OCI-LY1 (cell line): ENCODE results near the gene USP28.
"Not testable (repeated sequence)": the region's sequence is repeated elsewhere in the genome, so short reads cannot be mapped to it uniquely, and the experiment has no call there.

Experiments
- H2AFZ ChIP-seq: fragments of 200-600 bp; sonication (generic), shearing (Covaris generic); 2 replicates; pipeline ENCODE4 v1.6.0; 2014; ENCODE audit warnings: antibody characterized with exemption, mild to moderate bottlenecking, low read length
- H3F3A ChIP-seq: fragments of 200-600 bp; sonication (generic), shearing (Covaris generic); 2 replicates; pipeline ENCODE4 v1.6.0; 2014; ENCODE audit warnings: mild to moderate bottlenecking, antibody characterized with exemption, low read length, moderate library complexity; ENCODE audit not compliant: insufficient read depth
- H3K27ac ChIP-seq: fragments of 200-600 bp; sonication (generic); 2 replicates; pipeline ENCODE4 v1.5.1; 2014; ENCODE audit warnings: low read length, mixed run types, mild to moderate bottlenecking, low read depth; ENCODE audit not compliant: poor library complexity, severe bottlenecking
- H3K27me3 ChIP-seq: fragments of 200-600 bp; sonication (generic); 2 replicates; pipeline ENCODE4 v1.6.0; 2014; ENCODE audit warnings: antibody characterized with exemption, mild to moderate bottlenecking, low read length, moderate library complexity; ENCODE audit not compliant: insufficient read depth
- H3K36me3 ChIP-seq: fragments of 200-600 bp; sonication (generic); 2 replicates; pipeline ENCODE4 v1.6.1; 2014; ENCODE audit warnings: mild to moderate bottlenecking, antibody characterized with exemption, low read length, moderate library complexity, mixed read lengths; ENCODE audit not compliant: insufficient read depth
- H3K4me1 ChIP-seq: fragments of 200-600 bp; sonication (generic); 2 replicates; pipeline ENCODE4 v1.5.1; 2014; ENCODE audit warnings: mild to moderate bottlenecking, low read length, moderate library complexity; ENCODE audit not compliant: insufficient read depth, severe bottlenecking
- H3K4me2 ChIP-seq: fragments of 200-600 bp; sonication (generic), shearing (Covaris generic); 2 replicates; pipeline ENCODE4 v1.6.1; 2014; ENCODE audit warnings: low read length
- H3K4me3 ChIP-seq: fragments of 200-600 bp; sonication (generic); 2 replicates; pipeline ENCODE4 v1.5.1; 2014; ENCODE audit warnings: low read length, low read depth, mild to moderate bottlenecking, mixed read lengths; ENCODE audit not compliant: poor library complexity, severe bottlenecking
- H3K79me2 ChIP-seq: fragments of 200-600 bp; shearing (Covaris generic); 2 replicates; pipeline ENCODE4 v1.6.1; 2016; ENCODE audit warnings: mixed run types, low read length, mixed read lengths; ENCODE audit not compliant: insufficient read depth
- H3K9ac ChIP-seq: fragments of 200-600 bp; sonication (generic), shearing (Covaris generic); 2 replicates; pipeline ENCODE4 v1.6.1; 2014; ENCODE audit warnings: mild to moderate bottlenecking, low read length, mixed read lengths
- H3K9me2 ChIP-seq: fragments of 200-600 bp; sonication (generic), shearing (Covaris generic); 2 replicates; pipeline ENCODE4 v1.6.1; 2014; ENCODE audit warnings: low read depth, mild to moderate bottlenecking, low read length, mixed read lengths
- H3K9me3 ChIP-seq: fragments of 200-600 bp; shearing (Covaris generic); 2 replicates; pipeline ENCODE4 v1.6.1; 2014; ENCODE audit warnings: low read length, mixed read lengths
- H4K20me1 ChIP-seq: fragments of 200-600 bp; sonication (generic), shearing (Covaris generic); 2 replicates; pipeline ENCODE4 v1.6.0; 2016; ENCODE audit warnings: mild to moderate bottlenecking, low read length; ENCODE audit not compliant: insufficient read depth
- CTCF ChIP-seq: fragments of 200-600 bp; sonication (generic), shearing (Covaris generic); IDR thresholded peaks from 2 replicates; pipeline ENCODE4 v1.5.1; 2017; ENCODE audit warnings: mild to moderate bottlenecking, antibody characterized with exemption, low read length, moderate library complexity, mixed read lengths
- EZH2 ChIP-seq: fragments of 200-600 bp; sonication (generic), shearing (Covaris generic); IDR thresholded peaks from 2 replicates; pipeline ENCODE4 v1.8.0; 2017; ENCODE audit warnings: borderline replicate concordance, mixed run types, mild to moderate bottlenecking, antibody characterized with exemption, low read length, moderate library complexity, mixed read lengths

Gene USP28

GRCh38 chr11:113881856-113882255 lies 6.5 kb upstream of the USP28 start:
- Histone ChIP-seq H3K4me1 (peaks cover 7% of the 10 kb centered on the region), H4K20me1 (no peaks in the 10 kb centered on the region), H3K36me3 (no peaks in the 10 kb centered on the region), H3K9ac (no peak overlapping the region), H3K27me3 (no peaks in the 10 kb centered on the region), H3K79me2 (no peaks in the 10 kb centered on the region), H3K27ac (no peak overlapping the region), H3K4me2 (no peak overlapping the region), H3K9me2 (no peaks in the 10 kb centered on the region), H2AFZ (no peak overlapping the region), H3K4me3 (no peak overlapping the region), H3K9me3 (no peaks in the 10 kb centered on the region), H3F3A (no peaks in the 10 kb centered on the region)
- no peak for TF ChIP-seq CTCF
- no peak for TF ChIP-seq EZH2

- no peaks in the 10 kb centered on the region for H3F3A ChIP-seq
Measured at GRCh38 chr11:113880971-113881370, 5.6 kb upstream of the USP28 start.

GRCh38 chr11:113879446-113879845 lies 4.1 kb upstream of the USP28 start:
- not testable (repeated sequence) for H3K4me3 ChIP-seq, H4K20me1 ChIP-seq, H3K27ac ChIP-seq, H2AFZ ChIP-seq, H3F3A ChIP-seq, H3K27me3 ChIP-seq, H3K9me2 ChIP-seq, H3K9ac ChIP-seq, H3K9me3 ChIP-seq, H3K79me2 ChIP-seq, H3K4me2 ChIP-seq, H3K36me3 ChIP-seq
- peaks cover 16% of the 10 kb centered on the region for H3K4me1 ChIP-seq

More at GRCh38 chr11:113880971-113881370, 5.6 kb upstream of the USP28 start:
- Histone ChIP-seq H3K4me3 (no peak overlapping the region), H2AFZ (no peak overlapping the region), H3K79me2 (no peaks in the 10 kb centered on the region), H3K4me2 (no peak overlapping the region), H3K9me3 (no peaks in the 10 kb centered on the region), H3K27ac (no peak overlapping the region), H4K20me1 (no peaks in the 10 kb centered on the region), H3K9me2 (no peaks in the 10 kb centered on the region), H3K36me3 (no peaks in the 10 kb centered on the region), H3K4me1 (peaks cover 14% of the 10 kb centered on the region), H3K27me3 (no peaks in the 10 kb centered on the region), H3K9ac (no peak overlapping the region)
- no peak for TF ChIP-seq CTCF
- TF ChIP-seq EZH2: no peak

- Histone ChIP-seq H3K27me3 (no peaks in the 10 kb centered on the region), H2AFZ (no peak overlapping the region), H3K9me2 (no peaks in the 10 kb centered on the region), H3K79me2 (no peaks in the 10 kb centered on the region), H3F3A (no peaks in the 10 kb centered on the region), H3K36me3 (no peaks in the 10 kb centered on the region), H3K4me1 (peaks cover 34% of the 10 kb centered on the region), H4K20me1 (no peaks in the 10 kb centered on the region), H3K4me2 (no peak overlapping the region; the same call in 1 of the 2 replicates), H3K4me3 (no peak overlapping the region), H3K9ac (no peak overlapping the region), H3K27ac (no peak overlapping the region), H3K9me3 (no peaks in the 10 kb centered on the region)
- TF ChIP-seq CTCF: no peak
Measured at GRCh38 chr11:113877670-113878055, 2.3 kb upstream of the USP28 start.
